WTC11 (cell line): ENCODE data around the gene USP47. TPM values are rescaled to one million over a fixed set of nuclear protein-coding genes. Genes with fewer than 3 reads are reported as not detected.

Experiments used
- ATF1 ChIP-seq: sonication (generic); formaldehyde crosslinking; IDR thresholded peaks from 2 replicates; pipeline ENCODE4 v1.8.1; 2023; ENCODE audit warnings: mild to moderate bottlenecking, moderate library complexity, missing genetic modification reagents
- ATF6 ChIP-seq: sonication (generic); formaldehyde crosslinking; IDR thresholded peaks from 2 replicates; pipeline ENCODE4 v1.8.1; 2023; ENCODE audit warnings: mild to moderate bottlenecking, missing genetic modification reagents
- E2F1 ChIP-seq: sonication (generic); formaldehyde crosslinking; IDR thresholded peaks from 2 replicates; pipeline ENCODE4 v1.8.0; 2022; ENCODE audit warnings: mild to moderate bottlenecking, missing genetic modification reagents
- ERG ChIP-seq: fragments of 250-450 bp; sonication (Bioruptor Pico); IDR thresholded peaks from 2 replicates; pipeline ENCODE4 v1.8.0; 2021; ENCODE audit warnings: mild to moderate bottlenecking
- ETV6 ChIP-seq: sonication (generic); formaldehyde crosslinking; IDR thresholded peaks from 2 replicates; pipeline ENCODE4 v1.8.1; 2022; ENCODE audit warnings: mild to moderate bottlenecking, missing genetic modification reagents
- FOXK1 ChIP-seq: sonication (generic); formaldehyde crosslinking; IDR thresholded peaks from 2 replicates; pipeline ENCODE4 v1.8.0; 2022; ENCODE audit warnings: mild to moderate bottlenecking, moderate library complexity, missing genetic modification reagents
- FOXP1 ChIP-seq: sonication (generic); formaldehyde crosslinking; IDR thresholded peaks from 2 replicates; pipeline ENCODE4 v1.8.0; 2022; ENCODE audit warnings: missing genetic modification reagents, mild to moderate bottlenecking, moderate library complexity, borderline replicate concordance
- KAT7 ChIP-seq: sonication (generic); formaldehyde crosslinking; IDR thresholded peaks from 2 replicates; pipeline ENCODE4 v1.8.1; 2023; ENCODE audit warnings: missing genetic modification reagents, mild to moderate bottlenecking, borderline replicate concordance
- NFE2L1 ChIP-seq: sonication (generic); formaldehyde crosslinking; IDR thresholded peaks from 2 replicates; pipeline ENCODE4 v1.8.1; 2023; ENCODE audit warnings: missing genetic modification reagents
- NR2C2 ChIP-seq: sonication (generic); formaldehyde crosslinking; IDR thresholded peaks from 2 replicates; pipeline ENCODE4 v1.8.0; 2022; ENCODE audit warnings: mild to moderate bottlenecking, missing genetic modification reagents
- SMAD4 ChIP-seq: sonication (generic); formaldehyde crosslinking; IDR thresholded peaks from 2 replicates; pipeline ENCODE4 v1.8.0; 2022; ENCODE audit warnings: mild to moderate bottlenecking, missing genetic modification reagents
- STAT6 ChIP-seq: sonication (generic); formaldehyde crosslinking; conservative IDR thresholded peaks from 2 replicates; pipeline ENCODE4 v1.8.1; 2023; ENCODE audit warnings: mild to moderate bottlenecking, low read depth, missing genetic modification reagents, moderate library complexity
- TEAD4 ChIP-seq: sonication (generic); formaldehyde crosslinking; IDR thresholded peaks from 2 replicates; pipeline ENCODE4 v1.8.0; 2022; ENCODE audit warnings: mild to moderate bottlenecking, missing genetic modification reagents
- USF1 ChIP-seq: sonication (generic); formaldehyde crosslinking; IDR thresholded peaks from 2 replicates; pipeline ENCODE4 v1.8.0; 2022; ENCODE audit warnings: mild to moderate bottlenecking, missing genetic modification reagents
- ZNF138 ChIP-seq: sonication (generic); formaldehyde crosslinking; conservative IDR thresholded peaks from 2 replicates; pipeline ENCODE4 v1.8.1; 2022; ENCODE audit warnings: mild to moderate bottlenecking, moderate library complexity, missing genetic modification reagents
- ZNF317 ChIP-seq: sonication (generic); formaldehyde crosslinking; IDR thresholded peaks from 2 replicates; pipeline ENCODE4 v1.8.1; 2023; ENCODE audit warnings: low read depth, mild to moderate bottlenecking, moderate library complexity, missing genetic modification reagents, borderline replicate concordance
- ZNF532 ChIP-seq: fragments of 250-450 bp; sonication (Bioruptor Pico); IDR thresholded peaks from 2 replicates; pipeline ENCODE4 v1.9.0; 2021; ENCODE audit warnings: mild to moderate bottlenecking, borderline replicate concordance
- total RNA-seq: library from RNA; stranded (reverse); gene quantifications from 3 replicates; pipeline ENCODE4 v1.2.3, GENCODE V29; 2021
- TF ChIP-seq, protein P1 (sequence below): sonication (generic); formaldehyde crosslinking; IDR thresholded peaks from 2 replicates; pipeline ENCODE4 v1.8.1; 2023; ENCODE audit warnings: mild to moderate bottlenecking, missing genetic modification reagents, moderate library complexity
- TF ChIP-seq, protein P2 (sequence below): sonication (generic); formaldehyde crosslinking; IDR thresholded peaks from 2 replicates; pipeline ENCODE4 v1.8.0; 2023; ENCODE audit warnings: missing genetic modification reagents
- TF ChIP-seq, protein P3 (sequence below): fragments of 250-450 bp; sonication (Bioruptor Pico); IDR thresholded peaks from 2 replicates; pipeline ENCODE4 v2.1.2; 2022; ENCODE audit warnings: mild to moderate bottlenecking, moderate library complexity

USP47 gene
- total RNA-seq, 1 experiment from 2014 or later: 19.7 TPM

DNA sequence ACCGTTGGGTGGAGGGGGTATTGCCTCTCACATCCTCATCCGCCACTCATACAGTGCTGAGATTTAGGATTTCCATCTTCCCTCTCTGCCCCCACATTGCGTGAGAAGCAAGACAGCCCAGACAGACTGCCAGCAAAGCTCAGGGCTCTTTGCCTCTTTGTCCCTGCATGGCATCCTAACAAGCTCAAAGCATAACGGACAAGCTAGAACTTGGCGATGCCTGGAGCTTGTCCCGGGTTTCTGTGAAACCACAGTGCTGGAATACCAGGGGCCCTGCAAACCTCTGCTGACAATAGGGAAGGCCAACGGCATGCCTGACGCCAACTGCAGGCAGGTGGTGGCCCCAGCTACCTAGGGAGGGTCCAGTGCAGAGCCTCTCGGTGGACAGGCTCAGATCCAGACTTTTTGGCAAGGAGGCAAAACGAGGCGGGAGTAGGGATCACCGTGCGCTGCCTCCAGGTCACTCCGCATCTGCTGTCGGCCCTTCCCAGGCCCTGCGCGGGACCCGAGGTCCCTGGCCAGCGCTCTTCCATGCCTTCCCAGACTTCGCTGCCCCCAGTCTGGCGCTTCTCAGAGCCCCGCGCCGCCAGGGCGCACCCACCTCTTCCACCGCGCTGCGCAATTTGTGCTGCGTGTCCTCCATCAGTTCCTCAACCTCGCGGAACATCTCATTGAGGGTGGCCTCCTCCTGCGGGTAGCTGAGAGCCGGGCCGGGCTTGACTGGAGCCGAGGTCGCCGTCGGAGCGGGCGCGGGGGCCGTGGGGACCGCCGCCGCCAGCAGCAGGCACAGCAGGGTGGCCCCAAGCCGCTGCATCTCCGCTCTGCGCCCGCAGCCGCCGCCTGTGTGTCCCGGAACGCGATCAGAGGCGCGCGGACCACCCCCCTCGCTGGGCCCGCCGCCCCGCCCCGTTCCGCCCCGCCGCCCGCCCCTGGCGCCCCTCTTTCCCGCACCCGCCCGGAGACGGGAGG lies 166.3 kb downstream of the USP47 start, which contains the start of gene DKK3 (continued):
- TF ChIP-seq, protein P1, sequence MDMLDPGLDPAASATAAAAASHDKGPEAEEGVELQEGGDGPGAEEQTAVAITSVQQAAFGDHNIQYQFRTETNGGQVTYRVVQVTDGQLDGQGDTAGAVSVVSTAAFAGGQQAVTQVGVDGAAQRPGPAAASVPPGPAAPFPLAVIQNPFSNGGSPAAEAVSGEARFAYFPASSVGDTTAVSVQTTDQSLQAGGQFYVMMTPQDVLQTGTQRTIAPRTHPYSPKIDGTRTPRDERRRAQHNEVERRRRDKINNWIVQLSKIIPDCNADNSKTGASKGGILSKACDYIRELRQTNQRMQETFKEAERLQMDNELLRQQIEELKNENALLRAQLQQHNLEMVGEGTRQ (CRISPR knock-in tag): no peak
- TF ChIP-seq FOXP1 (CRISPR knock-in tag) (0 out of 2 replicates have a peak, but pooled peaks have one; percentile 47), STAT6 (CRISPR knock-in tag) (no peak), NR2C2 (CRISPR knock-in tag) (no peak), ETV6 (CRISPR knock-in tag) (no peak), ATF1 (CRISPR knock-in tag) (no peak), ATF6 (no peak), USF1 (CRISPR knock-in tag) (no peak), KAT7 (CRISPR knock-in tag) (no peak), ZNF138 (CRISPR knock-in tag) (no peak), E2F1 (CRISPR knock-in tag) (no peak), TEAD4 (CRISPR knock-in tag) (no peak), ZNF532 (CRISPR knock-in tag) (no peak), ERG (CRISPR knock-in tag) (no peak), SMAD4 (CRISPR knock-in tag) (no peak), NFE2L1 (CRISPR knock-in tag) (0 out of 2 replicates have a peak, but pooled peaks have one; percentile 47), ZNF317 (CRISPR knock-in tag) (no peak), FOXK1 (CRISPR knock-in tag) (no peak)
- TF ChIP-seq, protein P2, sequence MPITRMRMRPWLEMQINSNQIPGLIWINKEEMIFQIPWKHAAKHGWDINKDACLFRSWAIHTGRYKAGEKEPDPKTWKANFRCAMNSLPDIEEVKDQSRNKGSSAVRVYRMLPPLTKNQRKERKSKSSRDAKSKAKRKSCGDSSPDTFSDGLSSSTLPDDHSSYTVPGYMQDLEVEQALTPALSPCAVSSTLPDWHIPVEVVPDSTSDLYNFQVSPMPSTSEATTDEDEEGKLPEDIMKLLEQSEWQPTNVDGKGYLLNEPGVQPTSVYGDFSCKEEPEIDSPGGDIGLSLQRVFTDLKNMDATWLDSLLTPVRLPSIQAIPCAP (CRISPR knock-in tag): no peak
- TF ChIP-seq, protein P3, sequence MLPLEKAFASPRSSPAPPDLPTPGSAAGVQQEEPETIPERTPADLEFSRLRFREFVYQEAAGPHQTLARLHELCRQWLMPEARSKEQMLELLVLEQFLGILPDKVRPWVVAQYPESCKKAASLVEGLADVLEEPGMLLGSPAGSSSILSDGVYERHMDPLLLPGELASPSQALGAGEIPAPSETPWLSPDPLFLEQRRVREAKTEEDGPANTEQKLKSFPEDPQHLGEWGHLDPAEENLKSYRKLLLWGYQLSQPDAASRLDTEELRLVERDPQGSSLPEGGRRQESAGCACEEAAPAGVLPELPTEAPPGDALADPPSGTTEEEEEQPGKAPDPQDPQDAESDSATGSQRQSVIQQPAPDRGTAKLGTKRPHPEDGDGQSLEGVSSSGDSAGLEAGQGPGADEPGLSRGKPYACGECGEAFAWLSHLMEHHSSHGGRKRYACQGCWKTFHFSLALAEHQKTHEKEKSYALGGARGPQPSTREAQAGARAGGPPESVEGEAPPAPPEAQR (CRISPR knock-in tag): no peak
